Measurements from ENCODE around the gene CD82. TPM values are rescaled to one million over a fixed set of nuclear protein-coding genes. Genes with fewer than 3 reads are reported as not detected.

The CD82 gene
- total RNA-seq, 1 experiment from 2014 or later, result 26.1 TPM

DNA sequence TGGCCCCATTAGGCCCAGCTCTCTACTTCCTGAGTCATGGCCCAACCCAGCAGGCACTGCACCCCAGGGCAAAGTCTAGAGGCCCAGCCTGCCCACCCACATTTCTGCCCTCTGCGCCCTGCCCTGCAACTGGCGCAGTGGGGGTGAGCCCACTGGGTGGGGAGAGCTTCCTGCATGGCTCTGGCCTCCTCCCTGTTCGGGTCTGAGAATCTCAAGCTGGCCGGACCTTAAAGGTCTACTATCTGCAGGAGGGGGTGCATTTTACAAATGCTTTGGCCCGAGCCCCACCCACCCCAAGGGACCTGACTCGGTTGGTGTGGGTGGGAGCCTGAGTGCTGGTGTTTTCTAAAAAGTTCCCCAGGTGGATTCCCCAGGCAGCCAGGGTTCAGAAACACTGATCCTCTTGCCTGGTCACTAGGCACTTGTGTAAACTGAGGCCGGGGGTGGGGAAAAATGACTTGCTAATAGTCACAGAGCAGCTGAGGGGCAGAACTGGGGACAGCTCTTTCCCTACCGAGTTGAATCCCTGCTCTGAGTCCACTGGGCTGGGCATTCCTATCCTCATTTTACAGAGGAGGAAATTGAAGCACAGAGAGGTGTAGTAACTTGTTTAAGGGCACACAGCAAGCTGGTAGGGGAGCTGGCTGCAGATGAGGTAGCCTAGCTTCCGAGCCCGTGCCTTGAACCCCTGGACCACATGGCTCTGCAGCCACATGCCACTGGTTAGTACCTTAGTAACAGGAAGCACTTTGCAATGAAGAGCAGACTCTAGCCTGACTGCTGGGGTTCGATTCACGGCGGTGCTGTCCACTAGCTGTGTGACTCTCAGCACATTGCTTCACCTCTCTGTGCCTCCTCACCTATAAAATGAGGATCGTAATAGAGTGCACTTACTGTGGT is 36.3 kb downstream of the CD82 start:
- Histone ChIP-seq H3K27ac (ENCODE audit: low read length) (no peak overlapping the region), H3K4me1 (ENCODE audit: control insufficient read depth, insufficient read depth, low read length) (no peaks in the 10 kb centered on the region), H3K9me3 (ENCODE audit: control insufficient read depth, insufficient read depth, low read depth, low read length) (no peaks in the 10 kb centered on the region), H3K36me3 (ENCODE audit: control insufficient read depth, insufficient read depth, low read length) (no peaks in the 10 kb centered on the region), H3K4me3 (ENCODE audit: low read depth in 2 of 2, low read length in 2 of 2) (no peak overlapping the region), H3K27me3 (ENCODE audit: control insufficient read depth, insufficient read depth, low read length) (no peaks in the 10 kb centered on the region)
- DNase-seq (ENCODE audit: low read depth, low spot score), result no peak
- ATAC-seq, result no peak
- TF ChIP-seq, protein P1, sequence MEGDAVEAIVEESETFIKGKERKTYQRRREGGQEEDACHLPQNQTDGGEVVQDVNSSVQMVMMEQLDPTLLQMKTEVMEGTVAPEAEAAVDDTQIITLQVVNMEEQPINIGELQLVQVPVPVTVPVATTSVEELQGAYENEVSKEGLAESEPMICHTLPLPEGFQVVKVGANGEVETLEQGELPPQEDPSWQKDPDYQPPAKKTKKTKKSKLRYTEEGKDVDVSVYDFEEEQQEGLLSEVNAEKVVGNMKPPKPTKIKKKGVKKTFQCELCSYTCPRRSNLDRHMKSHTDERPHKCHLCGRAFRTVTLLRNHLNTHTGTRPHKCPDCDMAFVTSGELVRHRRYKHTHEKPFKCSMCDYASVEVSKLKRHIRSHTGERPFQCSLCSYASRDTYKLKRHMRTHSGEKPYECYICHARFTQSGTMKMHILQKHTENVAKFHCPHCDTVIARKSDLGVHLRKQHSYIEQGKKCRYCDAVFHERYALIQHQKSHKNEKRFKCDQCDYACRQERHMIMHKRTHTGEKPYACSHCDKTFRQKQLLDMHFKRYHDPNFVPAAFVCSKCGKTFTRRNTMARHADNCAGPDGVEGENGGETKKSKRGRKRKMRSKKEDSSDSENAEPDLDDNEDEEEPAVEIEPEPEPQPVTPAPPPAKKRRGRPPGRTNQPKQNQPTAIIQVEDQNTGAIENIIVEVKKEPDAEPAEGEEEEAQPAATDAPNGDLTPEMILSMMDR (IDR thresholded peaks at IDR 0.05), result no peak
- no peak for TF ChIP-seq TCF7L2 (IDR thresholded peaks at IDR 0.05; ENCODE audit: low read depth, low read length)
- no peak for TF ChIP-seq POLR2AphosphoS5 (IDR thresholded peaks at IDR 0.05; ENCODE audit: low read depth, low read length)
- TF ChIP-seq SIN3A (IDR thresholded peaks at IDR 0.05; ENCODE audit: borderline replicate concordance, insufficient read depth, low read depth, low read length), result no peak
- TF ChIP-seq, protein P2, sequence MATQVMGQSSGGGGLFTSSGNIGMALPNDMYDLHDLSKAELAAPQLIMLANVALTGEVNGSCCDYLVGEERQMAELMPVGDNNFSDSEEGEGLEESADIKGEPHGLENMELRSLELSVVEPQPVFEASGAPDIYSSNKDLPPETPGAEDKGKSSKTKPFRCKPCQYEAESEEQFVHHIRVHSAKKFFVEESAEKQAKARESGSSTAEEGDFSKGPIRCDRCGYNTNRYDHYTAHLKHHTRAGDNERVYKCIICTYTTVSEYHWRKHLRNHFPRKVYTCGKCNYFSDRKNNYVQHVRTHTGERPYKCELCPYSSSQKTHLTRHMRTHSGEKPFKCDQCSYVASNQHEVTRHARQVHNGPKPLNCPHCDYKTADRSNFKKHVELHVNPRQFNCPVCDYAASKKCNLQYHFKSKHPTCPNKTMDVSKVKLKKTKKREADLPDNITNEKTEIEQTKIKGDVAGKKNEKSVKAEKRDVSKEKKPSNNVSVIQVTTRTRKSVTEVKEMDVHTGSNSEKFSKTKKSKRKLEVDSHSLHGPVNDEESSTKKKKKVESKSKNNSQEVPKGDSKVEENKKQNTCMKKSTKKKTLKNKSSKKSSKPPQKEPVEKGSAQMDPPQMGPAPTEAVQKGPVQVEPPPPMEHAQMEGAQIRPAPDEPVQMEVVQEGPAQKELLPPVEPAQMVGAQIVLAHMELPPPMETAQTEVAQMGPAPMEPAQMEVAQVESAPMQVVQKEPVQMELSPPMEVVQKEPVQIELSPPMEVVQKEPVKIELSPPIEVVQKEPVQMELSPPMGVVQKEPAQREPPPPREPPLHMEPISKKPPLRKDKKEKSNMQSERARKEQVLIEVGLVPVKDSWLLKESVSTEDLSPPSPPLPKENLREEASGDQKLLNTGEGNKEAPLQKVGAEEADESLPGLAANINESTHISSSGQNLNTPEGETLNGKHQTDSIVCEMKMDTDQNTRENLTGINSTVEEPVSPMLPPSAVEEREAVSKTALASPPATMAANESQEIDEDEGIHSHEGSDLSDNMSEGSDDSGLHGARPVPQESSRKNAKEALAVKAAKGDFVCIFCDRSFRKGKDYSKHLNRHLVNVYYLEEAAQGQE (IDR thresholded peaks at IDR 0.05; ENCODE audit: insufficient read depth in 1 of 2, low read depth in 2 of 2, low read length in 1 of 2), result no peak
- no TSS peak for BruUV-seq (replicated peaks)
- in situ Hi-C loops (cut with HindIII; ENCODE audit: low pct_unique_long_range_greater_than_20kb, low sequenced_read_pairs), result no loop called here
- POLR2A ChIA-PET, result no interaction called here
- CTCF ChIA-PET, result interaction anchor here (1.1 kb wide), 1 partner anchor 11 kb away, joined by 14 read pairs; no protein-coding TSS in a partner anchor
- intact Hi-C loops (cut with micrococcal nuclease; ENCODE audit: unreplicated experiment), result no loop called here

DNA sequence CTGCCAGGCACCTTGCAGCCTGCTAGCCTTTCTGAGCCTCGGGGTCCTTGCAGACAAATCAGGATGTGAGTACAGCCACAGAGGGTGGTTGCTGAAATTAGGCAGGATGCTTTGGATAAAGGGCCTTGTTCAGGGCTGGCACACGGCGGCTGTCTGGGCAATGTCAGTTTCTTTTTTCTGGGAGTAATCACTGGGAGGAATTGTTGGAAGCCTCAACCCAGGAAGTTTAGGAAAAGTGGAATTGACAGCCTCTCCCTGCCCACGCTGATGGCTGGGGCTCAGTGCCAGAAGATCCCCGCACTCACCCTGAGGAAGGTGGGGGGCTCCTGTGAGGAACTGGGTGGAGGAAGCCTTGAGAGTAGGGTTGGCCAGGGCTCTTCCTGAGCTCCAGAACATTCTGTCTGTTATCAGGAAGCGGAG is 37.4 kb downstream of the CD82 start:
- in situ Hi-C loops (cut with HindIII; ENCODE audit: low pct_unique_long_range_greater_than_20kb, low sequenced_read_pairs), result no loop called here
- Histone ChIP-seq H3K36me3 (ENCODE audit: control insufficient read depth, insufficient read depth, low read length) (no peaks in the 10 kb centered on the region), H3K4me3 (ENCODE audit: low read depth in 2 of 2, low read length in 2 of 2) (no peak overlapping the region), H3K27me3 (ENCODE audit: control insufficient read depth, insufficient read depth, low read length) (no peaks in the 10 kb centered on the region), H3K27ac (ENCODE audit: low read length) (no peak overlapping the region), H3K9me3 (ENCODE audit: control insufficient read depth, insufficient read depth, low read depth, low read length) (no peaks in the 10 kb centered on the region), H3K4me1 (ENCODE audit: control insufficient read depth, insufficient read depth, low read length) (no peaks in the 10 kb centered on the region)
- ChIA-PET POLR2A (no interaction called here), CTCF (no interaction called here)
- TF ChIP-seq POLR2AphosphoS5 (IDR thresholded peaks at IDR 0.05; ENCODE audit: low read depth, low read length) (no peak), SIN3A (IDR thresholded peaks at IDR 0.05; ENCODE audit: borderline replicate concordance, insufficient read depth, low read depth, low read length) (no peak), TCF7L2 (IDR thresholded peaks at IDR 0.05; ENCODE audit: low read depth, low read length) (no peak)
- TF ChIP-seq, protein P2 (IDR thresholded peaks at IDR 0.05; ENCODE audit: insufficient read depth in 1 of 2, low read depth in 2 of 2, low read length in 1 of 2), result no peak
- TF ChIP-seq, protein P1 (IDR thresholded peaks at IDR 0.05), result no peak
- intact Hi-C loops (cut with micrococcal nuclease; ENCODE audit: unreplicated experiment), result no loop called here
- DNase-seq (ENCODE audit: low read depth, low spot score), result no peak
- no peak for ATAC-seq
- no TSS peak for BruUV-seq (replicated peaks)
